BLaER1 (cell line): ENCODE measurements around the gene PARP1.

Experiments
- H3K27ac ChIP-seq: shearing (Covaris generic); formaldehyde crosslinking; 2 replicates; pipeline ENCODE4 v1.8.1; 2022
- H3K27me3 ChIP-seq: shearing (Covaris generic); formaldehyde crosslinking; 2 replicates; pipeline ENCODE4 v1.8.1; 2022
- H3K36me3 ChIP-seq: shearing (Covaris generic); formaldehyde crosslinking; 2 replicates; pipeline ENCODE4 v1.8.1; 2022
- H3K4me1 ChIP-seq: shearing (Covaris generic); formaldehyde crosslinking; 2 replicates; pipeline ENCODE4 v1.8.1; 2022
- H3K4me2 ChIP-seq: shearing (Covaris generic); formaldehyde crosslinking; 2 replicates; pipeline ENCODE4 v1.8.1; 2022
- H3K4me3 ChIP-seq: shearing (Covaris generic); formaldehyde crosslinking; 2 replicates; pipeline ENCODE4 v1.8.1; 2022
- H3K9ac ChIP-seq: shearing (Covaris generic); formaldehyde crosslinking; 2 replicates; pipeline ENCODE4 v1.8.1; 2022
- H3K9me3 ChIP-seq: shearing (Covaris generic); formaldehyde crosslinking; 2 replicates; pipeline ENCODE4 v1.8.1; 2022
- H4K20me1 ChIP-seq: shearing (Covaris generic); formaldehyde crosslinking; 2 replicates; pipeline ENCODE4 v1.8.1; 2022
- Cebpa-rat ChIP-seq: shearing (Covaris generic); IDR thresholded peaks from 2 replicates; pipeline ENCODE4 v1.8.1; 2022

Gene PARP1

DNA sequence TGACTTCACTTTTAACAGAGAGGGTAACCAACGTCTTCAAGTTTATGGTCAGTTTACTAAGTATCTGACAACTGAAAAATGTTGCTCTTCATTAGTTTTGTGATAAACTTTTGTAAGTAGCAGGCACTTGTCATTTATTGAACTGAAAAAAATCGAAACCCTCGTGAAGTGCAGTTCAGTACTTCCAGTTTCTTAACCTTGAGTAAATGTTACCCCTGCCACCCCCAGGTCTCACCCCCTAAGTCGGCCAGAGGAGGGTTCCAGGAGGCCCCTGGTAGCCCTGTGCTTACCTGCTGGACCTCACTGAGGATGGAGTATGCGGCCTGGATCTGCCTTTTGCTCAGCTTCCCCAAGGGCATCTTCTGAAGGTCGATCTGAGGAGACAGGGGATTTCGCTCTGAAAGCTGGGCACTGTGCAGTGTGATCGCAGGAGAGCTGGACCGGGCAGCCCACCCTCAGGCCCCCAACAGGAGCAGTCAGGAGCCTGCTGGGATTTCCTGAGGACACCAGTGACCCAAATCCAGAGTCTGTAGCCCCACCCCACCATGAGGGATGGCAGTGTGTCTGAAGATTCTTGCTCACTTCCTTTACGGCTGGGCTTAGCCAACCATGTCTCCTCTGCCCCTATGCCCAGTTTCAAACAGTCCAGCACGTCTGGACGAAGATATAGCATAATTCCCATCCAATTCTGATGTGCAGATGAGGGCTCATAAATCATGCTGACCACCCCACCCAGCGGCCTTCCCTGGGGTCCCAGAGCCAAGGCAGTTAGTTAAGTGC, 37.6 kb downstream of the PARP1 start:
- Histone ChIP-seq H3K9me3 (no peaks in the 10 kb centered on the region), H3K4me2 (peak overlapping the region; percentile 98), H3K36me3 (peaks cover 88% of the 10 kb centered on the region), H4K20me1 (peaks cover 75% of the 10 kb centered on the region), H3K27ac (peak overlapping the region; percentile 91), H3K4me1 (peaks cover 79% of the 10 kb centered on the region), H3K9ac (peak overlapping the region; percentile 77), H3K27me3 (no peaks in the 10 kb centered on the region), H3K4me3 (peak overlapping the region; percentile 58)
- TF ChIP-seq Cebpa-rat: no peak

DNA sequence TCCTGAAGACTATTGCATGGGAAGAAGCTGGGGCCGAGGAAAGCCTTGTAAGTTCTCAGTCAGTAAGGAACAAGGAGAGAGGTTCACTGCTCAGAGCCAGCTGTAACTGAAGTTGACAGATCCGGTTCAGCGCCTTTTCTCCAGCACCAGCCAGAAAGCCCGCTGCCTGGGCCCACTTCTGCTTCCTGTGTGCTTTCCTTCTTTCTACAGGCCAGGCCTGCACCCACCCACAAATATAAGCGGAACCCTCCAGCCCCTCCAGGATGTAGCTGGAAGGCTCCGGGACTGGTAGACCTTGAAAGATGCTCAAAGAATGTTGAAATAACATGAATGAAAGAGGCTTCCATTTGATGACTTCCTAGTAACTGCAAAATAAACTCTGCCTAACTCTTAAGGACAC, 38.8 kb downstream of the PARP1 start:
- Histone ChIP-seq H3K9ac (peak overlapping the region; percentile 77), H3K4me3 (peak overlapping the region; percentile 58), H3K4me2 (peak overlapping the region; percentile 98), H3K27ac (peak overlapping the region; percentile 91), H3K9me3 (no peaks in the 10 kb centered on the region), H4K20me1 (peaks cover 66% of the 10 kb centered on the region), H3K4me1 (peaks cover 70% of the 10 kb centered on the region), H3K27me3 (no peaks in the 10 kb centered on the region), H3K36me3 (peaks cover 88% of the 10 kb centered on the region)
- no peak for TF ChIP-seq Cebpa-rat

DNA sequence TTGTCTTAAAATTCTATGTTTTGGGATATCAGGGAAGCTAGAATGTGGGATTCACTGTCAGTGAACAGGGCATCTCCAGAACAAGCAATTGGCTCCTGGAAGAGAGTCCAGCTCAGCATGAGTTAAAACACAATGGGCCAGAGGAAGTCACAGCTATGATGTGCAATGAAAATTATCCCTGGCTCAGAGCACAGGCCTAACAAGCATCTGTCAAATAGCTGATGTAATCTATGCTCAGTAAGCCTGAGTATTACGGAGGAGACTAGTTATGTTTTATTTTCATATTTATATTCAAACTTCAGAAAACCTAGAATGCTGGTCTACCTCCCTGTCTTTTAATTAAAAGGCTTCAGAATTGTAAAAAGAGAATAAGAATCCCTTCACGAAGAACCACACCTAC, 41.6 kb downstream of the PARP1 start:
- H3K4me1 ChIP-seq: peaks cover 42% of the 10 kb centered on the region
- peaks cover 88% of the 10 kb centered on the region for H3K36me3 ChIP-seq
- no peak overlapping the region for H3K4me3 ChIP-seq
- no peak overlapping the region for H3K9ac ChIP-seq
- no peak overlapping the region for H3K4me2 ChIP-seq
- H4K20me1 ChIP-seq: peaks cover 56% of the 10 kb centered on the region
- no peak for TF ChIP-seq Cebpa-rat
- H3K9me3 ChIP-seq: no peaks in the 10 kb centered on the region
- peak overlapping the region; percentile 32; the same call in 1 of the 2 replicates for H3K27ac ChIP-seq
- no peaks in the 10 kb centered on the region for H3K27me3 ChIP-seq

DNA sequence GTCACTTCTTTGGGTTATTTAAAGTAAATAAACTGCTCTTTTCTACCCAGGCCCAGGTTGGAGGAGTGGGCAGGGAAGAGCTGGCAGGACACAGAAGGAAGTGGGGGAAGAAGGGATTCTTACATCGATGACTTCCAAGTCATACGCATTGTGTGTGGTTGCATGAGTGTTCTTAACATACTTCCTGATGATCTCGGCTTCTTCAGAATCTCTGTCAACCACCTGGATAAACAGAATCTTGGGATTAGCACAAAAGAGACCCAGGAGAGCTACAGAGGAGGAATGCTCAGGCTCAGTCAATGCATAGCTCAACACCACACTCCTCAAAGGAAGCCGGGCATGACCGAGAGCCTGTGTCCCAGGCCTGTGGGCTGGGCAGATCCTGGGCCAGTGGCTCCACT, 42.1 kb downstream of the PARP1 start:
- Histone ChIP-seq H3K27ac (no peak overlapping the region; the same call in 1 of the 2 replicates), H4K20me1 (peaks cover 54% of the 10 kb centered on the region)

DNA sequence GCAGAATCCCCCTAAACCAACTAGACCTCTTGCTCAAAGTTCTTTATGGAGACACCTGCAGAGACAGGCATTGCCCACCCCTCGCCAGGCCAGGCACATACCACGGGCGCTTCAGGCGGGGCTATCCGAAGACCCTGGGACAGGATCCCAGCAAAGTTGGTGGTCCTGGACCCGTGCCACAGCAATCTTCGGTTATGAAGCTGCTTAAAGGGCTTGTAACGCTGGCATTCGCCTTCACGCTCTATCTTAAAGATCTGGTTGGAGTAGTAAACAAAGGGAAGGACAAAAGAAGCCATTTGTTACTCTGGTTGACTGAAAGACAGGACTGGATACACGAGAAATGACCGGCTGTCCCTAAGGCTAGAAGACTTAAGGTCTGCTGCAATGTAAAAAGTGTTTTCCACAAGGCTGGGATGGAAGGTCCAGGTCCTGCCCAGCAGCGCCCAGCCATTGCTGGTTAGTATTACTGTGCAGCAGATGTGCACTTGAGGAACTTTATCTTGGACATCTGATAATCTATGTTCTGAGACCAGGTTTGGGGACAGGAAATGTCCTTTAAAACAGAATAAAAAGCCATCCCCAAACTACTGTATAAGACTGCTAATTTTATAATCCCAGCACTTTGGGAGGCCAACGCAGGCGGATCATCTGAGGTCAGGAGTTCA, 42.9 kb downstream of the PARP1 start:
- no peak overlapping the region for H3K4me2 ChIP-seq
- no peak overlapping the region for H3K4me3 ChIP-seq
- H3K27me3 ChIP-seq: no peaks in the 10 kb centered on the region
- peaks cover 92% of the 10 kb centered on the region for H3K36me3 ChIP-seq
- H3K9ac ChIP-seq: no peak overlapping the region
- H4K20me1 ChIP-seq: peaks cover 46% of the 10 kb centered on the region
- H3K27ac ChIP-seq: 0 out of 2 replicates have a peak overlapping the region, but pooled peaks have one; percentile 8
- no peaks in the 10 kb centered on the region for H3K9me3 ChIP-seq
- peaks cover 30% of the 10 kb centered on the region for H3K4me1 ChIP-seq
- TF ChIP-seq Cebpa-rat: no peak

More for the DNA sequence above, 42.1 kb downstream of the PARP1 start:
- Histone ChIP-seq H3K4me3 (no peak overlapping the region), H3K36me3 (peaks cover 90% of the 10 kb centered on the region), H3K9me3 (no peaks in the 10 kb centered on the region), H3K27me3 (no peaks in the 10 kb centered on the region), H3K4me1 (peaks cover 38% of the 10 kb centered on the region), H3K4me2 (no peak overlapping the region), H3K9ac (no peak overlapping the region)
- no peak for TF ChIP-seq Cebpa-rat

DNA sequence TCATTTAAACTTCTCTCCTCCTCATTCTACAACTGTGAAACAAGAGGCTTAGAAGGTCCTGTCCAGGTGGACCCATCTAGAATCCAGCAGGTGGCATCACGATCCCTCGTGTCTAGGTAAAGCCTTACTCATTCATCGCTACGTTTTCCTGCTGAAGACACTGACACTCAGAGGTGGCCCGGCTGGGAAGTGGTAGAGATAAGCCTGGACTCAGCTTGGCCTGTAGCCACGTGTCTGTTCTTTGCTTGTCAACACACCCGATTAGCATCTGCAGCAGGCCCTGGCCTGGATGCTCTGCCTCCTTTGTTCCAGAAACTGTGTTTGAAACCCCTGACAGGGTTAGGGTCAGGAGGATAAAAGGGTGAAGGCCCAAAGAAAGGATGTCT, 43.4 kb downstream of the PARP1 start:
- Histone ChIP-seq H3K27me3 (no peaks in the 10 kb centered on the region), H3K9ac (no peak overlapping the region), H3K9me3 (no peaks in the 10 kb centered on the region), H3K27ac (0 out of 2 replicates have a peak overlapping the region, but pooled peaks have one; percentile 8), H3K4me2 (no peak overlapping the region), H3K4me1 (peaks cover 24% of the 10 kb centered on the region), H3K36me3 (peaks cover 95% of the 10 kb centered on the region), H4K20me1 (peaks cover 41% of the 10 kb centered on the region), H3K4me3 (no peak overlapping the region)
- no peak for TF ChIP-seq Cebpa-rat

DNA sequence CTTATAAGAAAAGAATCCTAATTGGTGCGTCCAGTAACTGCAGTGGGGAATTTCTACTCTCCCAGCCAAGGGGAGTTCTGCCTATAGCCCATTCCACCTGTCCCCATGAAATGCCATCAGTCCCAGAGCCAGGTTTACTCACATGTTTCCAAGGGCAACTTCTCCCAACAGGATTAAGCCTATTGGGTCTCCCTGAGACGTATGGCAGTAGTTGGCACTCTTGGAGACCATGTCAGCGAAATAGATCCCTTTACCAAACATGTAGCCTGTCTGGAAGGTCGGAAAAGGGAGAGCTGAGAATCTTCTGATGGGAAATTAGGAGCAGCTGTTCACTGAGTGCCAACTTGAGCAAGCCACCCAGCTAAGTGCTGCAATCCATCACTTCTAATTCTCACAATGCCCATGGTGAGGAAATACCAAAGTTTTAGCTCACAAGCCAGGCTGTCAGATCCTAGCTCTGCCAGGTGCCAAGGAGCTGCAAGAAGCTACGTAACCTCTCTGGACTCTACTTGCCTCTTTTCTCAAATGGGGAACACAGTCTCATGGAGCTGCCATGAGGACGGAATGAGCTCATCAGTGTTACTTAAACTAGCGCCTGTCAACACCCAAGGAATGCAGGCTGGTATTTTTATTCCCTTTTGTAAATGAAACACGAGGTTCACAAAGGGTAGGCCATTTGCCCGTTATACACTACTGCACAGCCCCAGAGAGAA, 43.9 kb downstream of the PARP1 start:
- no peak overlapping the region for H3K4me3 ChIP-seq
- no peak for TF ChIP-seq Cebpa-rat
- H4K20me1 ChIP-seq: peaks cover 35% of the 10 kb centered on the region
- H3K4me2 ChIP-seq: no peak overlapping the region
- H3K9me3 ChIP-seq: no peaks in the 10 kb centered on the region
- H3K4me1 ChIP-seq: peaks cover 21% of the 10 kb centered on the region
- peaks cover 100% of the 10 kb centered on the region for H3K36me3 ChIP-seq
- no peak overlapping the region for H3K9ac ChIP-seq
- H3K27me3 ChIP-seq: no peaks in the 10 kb centered on the region
- H3K27ac ChIP-seq: no peak overlapping the region

DNA sequence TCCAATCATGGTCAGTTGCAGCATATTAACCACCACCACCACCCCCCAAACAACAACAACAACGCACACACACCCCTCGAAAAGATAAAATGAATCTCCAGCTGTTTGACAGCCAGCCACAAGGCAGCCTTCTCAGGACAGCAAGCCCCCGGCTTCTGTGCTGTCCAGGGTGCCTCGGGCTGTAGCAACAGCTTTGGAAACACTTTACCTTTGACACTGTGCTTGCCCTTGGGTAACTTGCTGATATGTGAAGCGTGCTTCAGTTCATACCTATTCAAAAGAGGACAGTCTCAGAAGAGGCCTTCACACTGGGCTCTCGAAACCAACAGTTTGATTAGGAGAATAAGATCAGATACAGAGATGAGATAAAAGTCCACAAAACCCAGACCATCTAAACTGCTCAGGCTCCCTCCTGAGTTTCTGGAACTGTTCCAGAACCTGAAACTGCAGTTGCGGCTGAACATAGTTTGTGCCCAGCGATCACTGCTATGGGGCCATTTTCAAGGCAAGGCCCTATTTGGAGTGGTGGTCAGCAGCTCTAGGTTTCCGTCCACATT, 44.9 kb downstream of the PARP1 start:
- peaks cover 100% of the 10 kb centered on the region for H3K36me3 ChIP-seq
- no peak overlapping the region for H3K27ac ChIP-seq
- no peaks in the 10 kb centered on the region for H3K9me3 ChIP-seq
- H3K9ac ChIP-seq: no peak overlapping the region
- H4K20me1 ChIP-seq: peaks cover 25% of the 10 kb centered on the region
- peaks cover 21% of the 10 kb centered on the region for H3K4me1 ChIP-seq
- H3K4me2 ChIP-seq: no peak overlapping the region
- H3K27me3 ChIP-seq: no peaks in the 10 kb centered on the region
- TF ChIP-seq Cebpa-rat: no peak
- no peak overlapping the region for H3K4me3 ChIP-seq

DNA sequence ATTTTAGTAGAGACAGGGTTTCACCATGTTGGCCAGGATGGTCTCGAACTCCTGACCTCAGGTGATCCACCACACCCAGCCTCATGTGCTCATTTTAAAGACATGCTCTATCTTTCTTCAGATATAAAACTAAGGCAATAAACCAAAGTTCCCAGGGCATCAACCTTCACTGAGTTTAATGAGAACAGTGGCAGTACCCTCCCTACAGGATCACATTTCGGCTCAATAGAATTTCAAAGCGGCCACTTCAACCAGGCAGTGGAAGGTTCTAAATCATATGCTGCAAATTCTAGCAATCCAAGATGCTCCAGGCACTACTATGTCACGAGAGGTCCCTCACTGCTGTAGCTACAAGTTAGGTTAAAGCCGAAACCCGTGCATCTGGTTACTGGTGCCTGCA, 45.5 kb downstream of the PARP1 start:
- peaks cover 20% of the 10 kb centered on the region; the same call in 1 of the 2 replicates for H4K20me1 ChIP-seq
- H3K27ac ChIP-seq: no peak overlapping the region
- no peak overlapping the region for H3K4me3 ChIP-seq
- peaks cover 100% of the 10 kb centered on the region for H3K36me3 ChIP-seq
- peaks cover 21% of the 10 kb centered on the region for H3K4me1 ChIP-seq
- H3K4me2 ChIP-seq: no peak overlapping the region
- H3K9ac ChIP-seq: no peak overlapping the region
- TF ChIP-seq Cebpa-rat: no peak
- H3K27me3 ChIP-seq: no peaks in the 10 kb centered on the region
- no peaks in the 10 kb centered on the region for H3K9me3 ChIP-seq
